WERI-Rb-1 (cell line): ENCODE data around the gene TMEM52B.
"Not testable (repeated sequence)": the region's sequence is repeated elsewhere in the genome, so short reads cannot be mapped to it uniquely, and the experiment has no call there.

Experiments
- DNase-seq: peaks from one replicate; pipeline ENCODE4 v3.0.0-alpha.2; 2020
- H3K27ac ChIP-seq: fragments of 250-450 bp; sonication (Bioruptor Pico); 2 replicates; pipeline ENCODE4 v1.5.1; 2020; ENCODE audit warnings: mild to moderate bottlenecking, moderate library complexity
- H3K27me3 ChIP-seq: fragments of 250-450 bp; sonication (Bioruptor Pico); 2 replicates; pipeline ENCODE4 v1.5.1; 2021; ENCODE audit warnings: mild to moderate bottlenecking, low read depth, moderate library complexity; ENCODE audit not compliant: insufficient read depth, severe bottlenecking
- H3K36me3 ChIP-seq: fragments of 250-450 bp; sonication (Bioruptor Pico); 2 replicates; pipeline ENCODE4 v1.5.1; 2020; ENCODE audit warnings: mild to moderate bottlenecking, moderate library complexity
- H3K4me3 ChIP-seq: 2 replicates; pipeline ENCODE4 v1.5.1; 2011; ENCODE audit warnings: low read depth, mild to moderate bottlenecking, control low read depth, low read length
- H3K9me3 ChIP-seq: fragments of 250-450 bp; sonication (Bioruptor Pico); 2 replicates; pipeline ENCODE4 v1.5.1; 2021; ENCODE audit warnings: mild to moderate bottlenecking, moderate library complexity; ENCODE audit not compliant: severe bottlenecking
- TF ChIP-seq, protein P1 (sequence below): IDR thresholded peaks from 2 replicates; pipeline ENCODE4 v1.5.1; 2011; ENCODE audit warnings: low read depth, mild to moderate bottlenecking, control low read depth, inconsistent platforms, low read length

Gene TMEM52B

GRCh38 chr12:10213168-10214135, 34.6 kb downstream of the TMEM52B start:
- Histone ChIP-seq H3K27ac (peak overlapping the region; percentile 82), H3K4me3 (peak overlapping the region; percentile 52), H3K27me3 (no peaks in the 10 kb centered on the region), H3K9me3 (no peaks in the 10 kb centered on the region), H3K36me3 (peaks cover 6% of the 10 kb centered on the region)
- TF ChIP-seq, protein P1, sequence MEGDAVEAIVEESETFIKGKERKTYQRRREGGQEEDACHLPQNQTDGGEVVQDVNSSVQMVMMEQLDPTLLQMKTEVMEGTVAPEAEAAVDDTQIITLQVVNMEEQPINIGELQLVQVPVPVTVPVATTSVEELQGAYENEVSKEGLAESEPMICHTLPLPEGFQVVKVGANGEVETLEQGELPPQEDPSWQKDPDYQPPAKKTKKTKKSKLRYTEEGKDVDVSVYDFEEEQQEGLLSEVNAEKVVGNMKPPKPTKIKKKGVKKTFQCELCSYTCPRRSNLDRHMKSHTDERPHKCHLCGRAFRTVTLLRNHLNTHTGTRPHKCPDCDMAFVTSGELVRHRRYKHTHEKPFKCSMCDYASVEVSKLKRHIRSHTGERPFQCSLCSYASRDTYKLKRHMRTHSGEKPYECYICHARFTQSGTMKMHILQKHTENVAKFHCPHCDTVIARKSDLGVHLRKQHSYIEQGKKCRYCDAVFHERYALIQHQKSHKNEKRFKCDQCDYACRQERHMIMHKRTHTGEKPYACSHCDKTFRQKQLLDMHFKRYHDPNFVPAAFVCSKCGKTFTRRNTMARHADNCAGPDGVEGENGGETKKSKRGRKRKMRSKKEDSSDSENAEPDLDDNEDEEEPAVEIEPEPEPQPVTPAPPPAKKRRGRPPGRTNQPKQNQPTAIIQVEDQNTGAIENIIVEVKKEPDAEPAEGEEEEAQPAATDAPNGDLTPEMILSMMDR = no peak
- peak; percentile 56 for DNase-seq

DNA sequence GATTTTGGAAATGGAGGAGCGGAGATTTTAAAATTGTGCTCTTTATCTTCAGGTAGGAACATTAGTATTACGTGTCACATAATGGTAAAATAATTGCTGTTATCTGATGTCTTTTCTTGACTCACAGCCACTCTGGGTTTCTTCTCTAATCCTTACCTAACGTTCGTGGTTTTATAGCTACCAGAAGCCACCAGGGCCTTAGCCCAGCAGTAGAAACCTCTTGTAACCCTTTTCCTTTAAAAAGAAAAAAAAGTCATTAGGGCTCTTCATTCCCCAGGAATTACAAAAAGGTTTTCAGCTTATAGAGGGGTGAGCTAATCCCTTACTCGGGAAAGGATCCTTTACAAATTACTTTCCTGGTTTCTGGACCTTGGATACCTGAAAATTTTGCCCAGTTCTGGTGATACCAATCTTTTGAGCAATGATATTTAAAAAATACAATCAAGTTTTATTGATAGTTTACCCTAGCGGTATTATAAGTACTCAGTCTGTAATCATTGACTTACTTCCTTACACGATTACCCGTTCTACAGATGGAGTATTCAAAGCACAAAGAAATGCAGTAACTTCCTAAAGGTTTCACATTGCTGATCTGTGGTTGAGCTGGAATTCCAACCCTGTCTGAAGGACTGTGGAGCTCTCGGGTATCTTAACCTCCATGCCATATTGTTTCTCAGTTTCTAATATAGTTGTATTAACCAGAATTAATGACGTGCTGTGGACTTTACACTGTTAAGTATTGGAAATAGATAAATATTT, 35.5 kb downstream of the TMEM52B start:
- Histone ChIP-seq H3K27ac (peak overlapping the region; percentile 82), H3K9me3 (no peaks in the 10 kb centered on the region), H3K36me3 (peaks cover 12% of the 10 kb centered on the region), H3K4me3 (peak overlapping the region; percentile 52), H3K27me3 (no peaks in the 10 kb centered on the region)
- TF ChIP-seq, protein P1 = no peak
- no peak for DNase-seq

DNA sequence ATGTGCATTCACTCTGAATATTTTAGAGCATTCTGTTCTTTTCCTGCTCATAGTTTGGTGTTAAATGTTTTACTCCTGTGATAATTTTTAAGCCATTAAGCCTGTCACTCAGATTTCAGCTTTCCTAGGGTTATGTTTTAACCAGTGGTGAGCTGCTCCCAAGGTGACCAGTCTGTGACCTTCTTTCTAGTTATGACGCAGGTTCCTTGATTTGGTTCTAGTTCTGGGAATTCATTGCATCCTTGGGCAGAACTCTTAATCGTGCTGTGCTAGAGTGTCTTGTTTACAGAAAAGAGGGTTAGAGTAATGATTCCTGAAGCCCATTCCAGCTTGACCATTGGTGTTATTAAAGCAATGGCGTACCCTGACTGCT, 36.0 kb downstream of the TMEM52B start:
- H3K9me3 ChIP-seq = no peaks in the 10 kb centered on the region
- no peak overlapping the region for H3K4me3 ChIP-seq
- peaks cover 18% of the 10 kb centered on the region for H3K36me3 ChIP-seq
- H3K27me3 ChIP-seq = no peaks in the 10 kb centered on the region
- H3K27ac ChIP-seq = no peak overlapping the region
- DNase-seq = no peak
- TF ChIP-seq, protein P1 = no peak

DNA sequence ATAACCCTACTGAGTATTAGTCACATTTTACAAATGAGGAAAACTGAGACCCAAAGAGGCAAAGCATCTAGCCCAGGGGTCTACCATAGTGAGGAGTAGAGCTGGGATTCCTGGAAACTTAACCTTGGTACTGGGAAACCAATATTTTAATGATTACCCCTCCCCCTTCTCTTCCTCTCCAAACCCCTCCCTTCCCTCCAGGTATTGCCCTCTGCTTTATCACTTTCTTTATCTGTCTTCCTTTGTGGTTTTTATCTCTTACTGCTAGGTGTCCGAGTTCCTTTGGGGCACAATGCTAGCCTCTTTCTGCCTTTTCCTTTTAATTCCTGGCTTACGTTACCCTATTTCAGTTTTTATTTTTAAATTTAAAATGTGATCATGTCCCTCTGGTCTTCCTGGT, 36.6 kb downstream of the TMEM52B start:
- H3K4me3 ChIP-seq = no peak overlapping the region
- H3K27me3 ChIP-seq = no peaks in the 10 kb centered on the region
- no peaks in the 10 kb centered on the region for H3K9me3 ChIP-seq
- no peak overlapping the region for H3K27ac ChIP-seq
- no peak for DNase-seq
- TF ChIP-seq, protein P1 = no peak
- peaks cover 23% of the 10 kb centered on the region for H3K36me3 ChIP-seq

DNA sequence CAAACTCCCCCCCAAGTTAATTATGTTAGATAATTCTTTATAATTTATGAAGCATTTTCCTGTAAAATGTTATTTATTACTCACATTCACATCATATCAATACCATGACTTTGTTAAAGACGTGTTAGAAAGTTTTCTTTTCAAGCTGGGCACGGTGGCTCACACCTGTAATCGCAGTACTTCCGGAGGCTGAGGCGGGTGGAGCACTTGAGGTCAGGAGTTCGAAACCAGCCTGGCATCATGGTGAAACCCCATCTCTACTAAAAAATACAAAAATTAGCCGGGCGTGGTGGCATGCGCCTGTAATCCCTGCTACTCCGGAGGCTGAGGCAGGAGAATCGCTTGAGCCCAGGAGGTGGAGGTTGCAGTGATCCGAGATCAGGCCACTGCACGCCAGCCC, 37.1 kb downstream of the TMEM52B start:
- not testable (repeated sequence) for H3K27me3 ChIP-seq, H3K9me3 ChIP-seq, DNase-seq, H3K27ac ChIP-seq, H3K4me3 ChIP-seq
- peaks cover 28% of the 10 kb centered on the region for H3K36me3 ChIP-seq

DNA sequence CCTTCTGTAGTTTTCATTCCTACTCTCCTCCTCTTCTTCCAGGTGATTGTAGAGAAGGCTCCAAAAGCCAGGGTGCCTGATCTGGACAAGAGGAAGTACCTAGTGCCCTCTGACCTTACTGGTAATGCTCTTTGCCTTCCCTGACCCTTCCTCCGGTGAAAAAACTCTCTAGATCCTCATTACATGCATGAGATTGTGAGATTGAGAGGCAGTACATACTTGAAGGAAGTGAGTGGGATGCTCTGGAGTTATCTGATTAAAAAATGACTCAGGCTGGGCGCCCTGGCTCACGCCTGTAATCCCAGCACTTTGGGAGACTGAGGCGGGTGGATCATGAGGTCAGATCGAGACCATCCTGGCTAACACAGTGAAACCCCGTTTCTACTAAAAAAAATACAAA, 39.2 kb downstream of the TMEM52B start:
- no peaks in the 10 kb centered on the region for H3K27me3 ChIP-seq
- H3K9me3 ChIP-seq = no peaks in the 10 kb centered on the region
- no peak overlapping the region for H3K27ac ChIP-seq
- no peak overlapping the region for H3K4me3 ChIP-seq
- TF ChIP-seq, protein P1 = no peak
- H3K36me3 ChIP-seq = peaks cover 47% of the 10 kb centered on the region
- DNase-seq = no peak
